Keratinocyte (primary cell): Measurements from ENCODE around the gene TACR2.

Experiments
- EZH2 ChIP-seq: IDR thresholded peaks from one replicate; pipeline ENCODE4 v1.6.1; 2012; ENCODE audit warnings: inconsistent platforms, mild to moderate bottlenecking, low read length, moderate library complexity
- TF ChIP-seq, protein P1 (sequence below), 3 experiments: IDR thresholded peaks in 1 of 3; conservative IDR thresholded peaks in 1 of 3; optimal IDR thresholded peaks in 1 of 3; 2 replicates in 2 of 3; 3 replicates in 1 of 3; pipeline versions ENCODE3 to v1.5.1; 2011; ENCODE audit warnings: low read length in 3 of 3, mild to moderate bottlenecking in 3 of 3, moderate library complexity in 2 of 3, control low read depth in 1 of 3, inconsistent platforms in 1 of 3; ENCODE audit not compliant: insufficient read depth in 2 of 3; ENCODE audit errors: extremely low read depth in 1 of 3

DNA sequence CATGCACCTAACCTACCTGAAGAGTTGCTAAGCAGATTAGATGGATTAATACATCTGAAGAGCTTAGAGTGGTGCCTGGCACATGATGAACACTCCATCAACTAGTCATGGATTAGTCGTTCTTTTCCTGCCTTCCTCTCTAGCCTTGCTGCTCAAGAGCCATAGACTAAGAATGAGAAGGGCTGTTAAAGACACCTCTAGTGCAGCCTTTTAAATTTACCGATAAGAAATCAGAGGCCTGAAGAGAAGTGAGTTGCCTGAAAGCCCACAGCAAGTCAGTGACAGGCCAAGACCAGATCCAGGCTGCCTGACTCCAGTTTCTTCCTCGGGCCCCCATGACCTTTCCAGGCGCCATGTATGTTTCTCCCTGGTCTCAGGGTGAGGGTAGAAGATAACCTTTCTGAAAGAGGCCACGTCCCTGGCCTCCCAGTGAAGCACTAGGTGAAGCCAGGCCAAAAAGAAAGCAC is 41.1 kb upstream of the TACR2 start:
- TF ChIP-seq EZH2: no peak
- TF ChIP-seq, protein P1, sequence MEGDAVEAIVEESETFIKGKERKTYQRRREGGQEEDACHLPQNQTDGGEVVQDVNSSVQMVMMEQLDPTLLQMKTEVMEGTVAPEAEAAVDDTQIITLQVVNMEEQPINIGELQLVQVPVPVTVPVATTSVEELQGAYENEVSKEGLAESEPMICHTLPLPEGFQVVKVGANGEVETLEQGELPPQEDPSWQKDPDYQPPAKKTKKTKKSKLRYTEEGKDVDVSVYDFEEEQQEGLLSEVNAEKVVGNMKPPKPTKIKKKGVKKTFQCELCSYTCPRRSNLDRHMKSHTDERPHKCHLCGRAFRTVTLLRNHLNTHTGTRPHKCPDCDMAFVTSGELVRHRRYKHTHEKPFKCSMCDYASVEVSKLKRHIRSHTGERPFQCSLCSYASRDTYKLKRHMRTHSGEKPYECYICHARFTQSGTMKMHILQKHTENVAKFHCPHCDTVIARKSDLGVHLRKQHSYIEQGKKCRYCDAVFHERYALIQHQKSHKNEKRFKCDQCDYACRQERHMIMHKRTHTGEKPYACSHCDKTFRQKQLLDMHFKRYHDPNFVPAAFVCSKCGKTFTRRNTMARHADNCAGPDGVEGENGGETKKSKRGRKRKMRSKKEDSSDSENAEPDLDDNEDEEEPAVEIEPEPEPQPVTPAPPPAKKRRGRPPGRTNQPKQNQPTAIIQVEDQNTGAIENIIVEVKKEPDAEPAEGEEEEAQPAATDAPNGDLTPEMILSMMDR (optimal IDR thresholded peaks at IDR 0.05 in 1 of 3, IDR thresholded peaks at IDR 0.05 in 1 of 3, conservative IDR thresholded peaks at IDR 0.05 in 1 of 3; ENCODE audit: extremely low read depth in 1 of 3, insufficient read depth in 2 of 3, low read length in 3 of 3): no peak
